HK-2 (cell line): ENCODE results near the gene AK1.

Experiments used
- DNase-seq: peaks from one replicate; pipeline ENCODE4 v3.0.0-alpha.2; 2018; ENCODE audit not compliant: unreplicated experiment

AK1 gene

DNA sequence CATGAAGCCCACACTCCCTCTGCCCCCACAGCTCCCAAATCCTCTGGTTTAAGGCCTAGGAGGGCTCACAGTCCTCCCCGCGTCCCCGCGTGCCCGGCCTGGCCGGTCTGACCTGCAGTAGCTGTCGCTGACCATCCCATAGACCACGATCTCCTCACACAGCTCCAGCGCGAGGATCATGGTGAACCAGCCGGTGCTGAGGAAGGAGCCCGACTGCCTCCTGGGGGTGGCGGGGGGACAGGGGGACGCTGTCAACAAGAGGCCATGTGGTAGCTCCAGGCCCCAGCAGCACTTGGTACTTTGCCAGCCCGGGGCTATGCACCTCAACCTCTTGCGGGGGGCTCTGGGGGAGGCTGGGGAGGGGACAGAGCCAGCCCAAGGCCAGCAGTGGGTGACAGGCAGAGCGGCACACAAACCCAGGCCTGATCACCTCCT is 32.4 kb upstream of the AK1 start:
- no peak for DNase-seq

DNA sequence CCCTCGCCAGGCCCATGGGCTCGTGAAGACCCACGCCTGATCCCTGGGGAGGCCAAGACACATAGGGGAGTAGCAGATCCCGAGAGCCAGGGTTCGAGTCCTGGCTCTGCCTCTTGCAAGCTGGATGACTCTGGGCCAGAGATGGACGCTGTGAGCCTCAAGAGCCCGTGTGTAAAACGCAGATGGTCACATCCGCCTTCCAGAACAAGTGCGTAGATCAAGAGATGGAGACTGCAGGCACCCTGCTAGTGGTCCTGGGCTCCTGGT is 31.1 kb upstream of the AK1 start:
- no peak for DNase-seq

DNA sequence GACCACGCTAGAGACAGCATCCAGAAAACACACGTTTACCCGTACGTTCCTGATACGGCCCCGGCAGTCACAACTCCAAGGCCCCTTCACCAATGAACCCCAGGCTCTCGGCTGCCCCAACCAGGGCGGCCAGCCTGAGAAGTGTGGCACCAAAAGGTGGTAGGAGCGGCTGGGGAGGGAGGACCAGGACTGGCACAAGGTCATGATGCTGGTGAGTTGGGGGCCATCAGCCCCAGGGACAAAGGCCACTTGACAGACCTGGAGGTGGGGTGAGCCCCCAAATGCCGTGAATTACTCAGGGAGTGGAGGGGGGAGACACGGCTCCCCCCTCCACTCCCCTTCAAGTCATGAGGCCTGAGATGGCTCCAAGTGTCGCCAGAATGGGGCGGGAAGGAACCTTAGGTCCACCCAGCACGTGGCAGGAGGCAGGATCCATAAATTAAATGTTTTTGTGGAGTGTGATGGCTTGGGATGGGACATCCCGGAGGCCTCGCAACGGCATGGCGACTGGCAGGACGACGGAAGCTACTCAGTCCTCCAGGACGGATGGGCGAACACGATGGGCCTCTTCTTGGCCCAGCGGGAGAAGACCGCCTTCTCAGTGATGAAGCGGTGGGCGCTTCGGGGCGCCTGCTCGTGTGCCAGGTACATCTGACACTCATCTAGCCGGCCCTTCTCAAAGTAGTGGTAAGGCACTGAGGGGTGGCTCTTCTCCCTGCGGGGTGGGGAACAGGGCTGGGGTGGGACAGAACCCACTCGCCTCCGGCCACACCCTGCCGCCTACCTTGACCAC is 30.6 kb upstream of the AK1 start:
- DNase-seq = no peak

DNA sequence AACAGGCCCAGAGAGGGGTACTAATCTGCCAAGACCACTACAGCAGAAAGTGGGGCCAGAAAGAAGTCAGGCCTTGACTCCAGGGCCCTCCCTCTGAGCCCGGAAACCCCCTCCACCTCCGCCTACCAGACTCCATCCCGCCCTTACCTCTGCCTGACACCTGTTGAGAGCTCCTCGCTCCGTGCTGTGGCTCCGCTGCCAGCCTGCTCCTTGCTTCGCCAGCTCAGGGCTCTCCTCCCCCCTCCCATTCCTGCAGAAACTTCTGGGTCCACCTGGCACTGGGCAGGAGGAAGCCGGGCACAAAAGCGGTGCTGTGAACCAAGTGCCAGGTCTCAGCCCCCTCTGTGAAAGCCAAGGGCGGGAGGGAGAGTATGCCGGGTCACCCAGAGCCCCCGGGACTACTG is 28.3 kb upstream of the AK1 start:
- no peak for DNase-seq

DNA sequence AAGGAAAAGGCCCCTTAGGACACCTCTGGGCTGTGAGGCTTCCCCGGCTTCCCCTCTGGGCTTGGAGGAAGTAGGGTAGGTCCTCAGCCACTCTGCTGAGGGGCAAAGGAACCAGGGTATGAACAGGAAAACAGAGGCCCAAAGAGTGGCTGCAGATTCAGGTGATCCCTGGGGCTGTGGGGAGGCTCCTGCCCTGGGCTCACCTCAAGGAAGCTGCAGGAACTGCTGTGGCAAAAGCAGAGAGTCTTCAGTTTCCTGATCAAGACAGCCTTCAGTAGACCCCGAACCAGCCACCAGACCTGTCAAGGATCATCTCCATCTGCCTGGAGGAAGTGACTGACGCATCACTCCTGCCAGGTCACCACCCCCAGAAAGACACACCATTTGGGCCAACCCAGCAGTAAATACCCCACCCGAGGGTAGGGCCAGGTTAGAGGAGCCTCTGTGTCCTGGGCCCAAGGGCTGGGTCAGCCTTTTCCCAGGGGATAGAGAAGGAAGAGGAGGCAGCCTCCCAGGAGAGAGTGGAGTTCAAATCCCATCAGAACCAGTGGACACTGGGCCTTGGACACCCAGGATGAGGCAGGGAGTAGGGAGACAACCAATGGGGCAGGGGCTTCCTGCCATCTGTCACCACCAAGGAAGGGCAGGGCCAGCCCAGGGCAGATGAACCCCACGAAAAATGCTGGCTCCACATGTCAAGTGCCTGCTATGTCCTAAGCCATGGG is 27.7 kb upstream of the AK1 start:
- DNase-seq = no peak

DNA sequence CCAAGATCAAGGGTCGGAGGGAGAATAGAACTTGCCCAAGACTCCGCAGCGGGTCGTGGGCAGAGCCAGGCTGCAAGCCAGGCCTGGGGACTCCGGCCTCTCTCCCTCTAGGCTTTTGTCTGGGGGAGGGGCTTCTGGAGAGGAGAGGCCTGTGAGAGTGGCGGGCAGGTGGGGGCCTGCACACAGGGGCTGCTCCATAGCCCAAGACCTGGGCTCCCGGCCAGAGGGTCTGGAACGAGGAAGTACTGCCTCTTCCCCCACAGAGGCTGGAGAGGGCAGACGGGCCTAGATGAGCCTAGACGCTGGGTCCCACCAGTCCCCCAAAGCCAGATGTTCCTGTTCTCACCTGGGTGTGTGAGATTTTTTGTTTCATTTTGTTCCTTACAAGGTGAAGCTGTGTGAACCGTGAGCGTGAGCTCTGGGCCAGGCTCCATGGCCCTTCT is 27.1 kb upstream of the AK1 start:
- DNase-seq = no peak

DNA sequence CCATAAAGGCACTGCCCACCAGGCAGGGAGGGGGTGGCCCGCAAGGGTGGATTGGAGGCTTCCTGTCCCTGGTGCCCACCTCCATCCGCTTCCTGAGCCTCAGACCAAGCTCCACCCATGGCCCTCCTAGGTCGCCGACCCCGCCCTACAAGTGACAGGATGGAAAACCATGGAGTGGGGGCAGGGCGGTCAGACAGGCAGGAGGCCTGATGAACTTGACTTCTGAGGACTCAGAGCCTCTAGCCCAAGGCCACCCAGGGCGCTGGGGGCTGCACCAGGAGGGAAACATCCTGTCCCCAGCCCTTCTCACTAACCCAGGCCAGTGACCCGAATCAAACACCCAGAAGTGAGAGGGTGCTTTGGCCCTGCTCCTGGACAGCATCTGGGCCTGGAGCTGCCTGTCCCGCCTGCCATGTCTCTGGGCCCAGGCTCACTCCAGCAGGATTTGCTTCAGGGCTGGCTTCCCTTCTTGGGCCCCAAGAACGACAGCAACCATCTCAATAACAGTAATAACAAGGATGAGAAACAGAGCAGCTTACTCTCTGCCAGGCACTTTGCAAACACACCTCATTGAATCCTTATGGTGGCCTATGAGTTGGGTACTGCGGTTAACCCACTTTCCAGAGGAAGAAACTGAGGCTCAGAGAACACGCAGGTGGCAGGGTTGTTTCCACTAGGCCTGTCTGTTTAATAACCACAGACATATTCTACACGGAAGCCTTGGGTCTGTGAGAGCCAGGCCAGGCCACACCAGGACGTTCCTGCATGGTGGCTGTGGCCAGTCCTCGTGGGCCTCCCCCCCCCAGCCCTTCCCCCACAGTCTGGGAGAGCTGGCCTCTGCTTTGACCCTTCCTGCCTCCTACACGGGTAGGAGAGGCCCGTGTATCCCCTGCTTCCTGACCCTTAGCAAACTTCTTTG is 26.3 kb upstream of the AK1 start:
- peak; percentile 38 for DNase-seq

DNA sequence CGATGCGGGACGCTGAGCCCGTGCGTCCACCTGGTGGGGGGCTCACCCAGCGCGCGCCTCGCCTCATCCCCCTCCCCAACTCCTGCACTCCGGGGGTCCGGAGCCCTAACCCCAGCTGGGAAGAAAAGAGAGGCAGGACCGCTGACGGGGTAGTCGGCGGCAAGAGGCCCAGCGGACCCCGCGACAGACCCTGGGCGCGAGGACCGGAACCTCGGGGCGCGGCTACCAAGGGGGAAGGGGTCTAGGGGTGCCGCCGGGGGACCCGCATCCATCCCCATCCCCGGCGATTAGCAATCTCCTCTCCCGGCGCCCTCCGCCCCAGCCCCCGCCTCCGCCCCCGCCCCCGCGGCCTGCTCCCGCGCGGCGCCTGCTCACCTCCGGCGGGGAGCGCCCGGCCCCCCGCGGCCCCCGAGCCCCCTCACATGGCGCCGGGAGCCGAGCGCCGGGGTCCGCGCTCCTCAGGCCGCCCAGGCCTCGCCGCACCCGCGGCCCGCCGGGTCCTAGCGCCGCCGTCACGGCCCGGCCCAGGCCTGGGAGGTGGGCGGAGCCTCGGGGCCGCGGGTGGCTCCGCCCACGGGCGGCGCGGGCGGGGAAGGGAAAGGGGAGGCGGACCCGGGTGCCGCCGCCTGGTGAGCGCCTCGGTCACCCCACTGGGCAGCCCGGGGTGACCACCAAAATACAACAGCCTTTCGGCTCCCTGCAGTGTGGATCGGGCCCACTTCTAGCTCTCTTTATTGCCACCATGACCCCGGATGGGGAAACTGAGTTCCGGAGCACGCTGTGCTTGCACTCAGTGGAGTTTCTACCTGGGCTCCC is 21.9 kb upstream of the AK1 start, which contains the start of gene ST6GALNAC6:
ST6GALNAC6 (minus strand) TSS at position 476 of the 816 bp plus-strand sequence. CDS start 1,622 bp downstream, outside the sequence.
- peak; percentile 67 for DNase-seq

DNA sequence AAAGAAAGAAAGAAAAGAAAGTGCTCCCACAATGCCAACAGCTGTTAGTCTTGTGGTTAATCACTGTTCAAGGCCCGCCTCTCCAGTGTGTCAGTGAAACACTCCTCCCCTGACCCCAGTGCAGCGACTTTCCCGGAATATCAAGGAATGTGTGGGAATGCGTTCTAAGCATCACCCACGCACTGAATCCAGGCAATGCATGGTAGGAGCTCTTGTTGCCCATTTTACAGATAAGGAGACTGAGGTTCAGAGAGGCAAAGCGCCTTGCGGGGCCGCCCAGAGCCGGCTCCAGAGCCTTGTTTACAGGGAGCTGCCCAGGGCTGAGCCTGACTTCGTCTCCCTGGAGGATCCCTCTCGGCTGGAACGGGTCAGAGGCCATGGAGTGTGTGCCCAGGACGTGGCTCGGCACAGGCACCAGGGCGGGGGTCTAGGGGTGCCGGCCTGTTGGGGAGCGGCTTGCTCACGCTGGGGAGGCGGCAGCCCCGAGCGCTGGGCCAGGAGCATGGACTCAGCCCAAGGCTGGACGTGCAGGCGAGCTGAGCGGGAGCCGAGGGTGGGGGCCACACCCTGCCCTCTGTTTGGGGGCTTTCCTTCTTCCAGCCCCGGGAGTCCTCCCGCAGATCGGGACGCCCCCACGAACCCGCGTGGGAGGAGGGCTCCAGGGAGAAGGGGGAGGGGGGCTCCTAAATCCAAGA is 21.1 kb upstream of the AK1 start:
- peak; percentile 49 for DNase-seq

DNA sequence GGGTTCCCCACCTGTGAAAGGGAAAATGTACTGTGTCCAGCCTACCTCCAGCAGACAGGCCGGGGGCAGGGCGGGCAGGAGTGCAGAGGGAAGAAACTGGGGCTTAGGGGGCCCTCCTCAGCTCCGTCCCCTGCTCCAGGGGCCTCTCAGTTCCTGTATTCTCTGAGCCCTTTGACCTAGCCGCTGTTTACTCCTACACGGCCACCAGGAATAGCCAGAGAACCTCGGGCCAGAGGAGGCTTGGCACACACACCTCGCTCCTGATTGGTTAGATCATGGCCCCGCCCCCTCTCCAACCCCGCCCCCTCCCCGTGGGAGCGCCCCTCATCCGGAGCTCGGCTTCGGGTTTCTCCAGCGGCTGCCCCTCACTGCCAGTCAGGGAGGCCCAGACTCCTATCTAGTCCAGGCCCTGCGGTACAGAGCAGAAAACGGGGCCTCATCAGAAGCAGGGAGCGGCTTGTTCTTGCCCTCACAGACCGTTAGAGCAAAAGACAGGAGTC is 19.8 kb upstream of the AK1 start:
- no peak for DNase-seq

DNA sequence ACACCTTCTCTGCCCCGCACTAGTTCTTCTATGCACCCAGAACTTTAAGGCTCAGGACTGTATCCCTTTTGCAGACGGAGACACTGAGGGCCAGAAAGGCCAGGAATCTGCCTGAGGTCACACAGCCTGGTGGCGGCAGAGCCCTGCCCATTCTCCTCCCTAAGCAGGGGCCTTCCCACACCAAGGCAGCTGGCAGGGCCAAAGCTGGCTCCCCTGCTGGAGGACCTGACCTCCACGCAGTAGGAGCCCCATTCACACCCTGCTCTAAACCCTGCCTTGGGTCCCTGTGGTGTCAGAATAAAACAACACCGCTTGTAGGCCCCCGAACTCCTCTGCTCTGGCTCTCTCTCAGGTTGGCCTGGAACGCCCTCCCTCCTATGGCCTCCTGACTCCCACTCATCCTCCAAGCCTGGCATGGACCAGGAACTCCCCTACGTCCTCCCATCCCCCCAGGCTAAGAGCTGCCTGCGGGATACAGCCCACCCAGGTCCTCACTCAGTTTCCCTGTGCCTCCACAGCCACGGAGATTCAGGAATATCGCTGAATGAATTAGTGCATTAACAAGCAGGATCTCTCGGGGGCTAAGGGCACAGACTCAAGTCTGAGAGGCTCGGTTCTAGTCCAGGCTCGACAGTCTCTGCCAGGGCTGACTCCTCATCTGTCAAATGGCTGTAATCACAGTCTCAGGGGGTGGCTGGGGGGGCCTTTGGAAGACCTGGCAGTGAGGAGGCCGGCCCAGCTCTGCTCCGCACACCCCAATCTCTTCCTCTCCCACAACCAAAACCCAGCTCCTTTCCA is 19.1 kb upstream of the AK1 start:
- DNase-seq = no peak

DNA sequence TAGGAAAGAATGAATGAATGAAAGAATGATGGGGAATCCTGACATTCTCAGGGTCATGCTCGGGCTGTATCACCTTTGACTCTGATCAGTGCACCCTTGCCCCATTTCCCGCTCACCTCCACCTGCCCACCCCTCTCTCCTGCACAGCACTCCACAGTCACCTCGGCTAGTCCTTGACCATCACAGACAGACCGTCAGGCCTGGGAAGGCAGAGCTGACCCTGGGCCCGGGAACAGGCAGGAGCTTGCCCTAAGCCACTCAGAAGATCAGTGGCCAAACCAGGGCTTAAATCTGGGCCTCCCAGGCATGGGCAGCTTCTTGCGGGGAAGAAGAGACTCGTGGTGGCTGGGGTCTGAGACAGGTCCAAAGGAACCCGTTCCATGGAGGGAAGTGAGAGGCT is 18.3 kb upstream of the AK1 start:
- no peak for DNase-seq

DNA sequence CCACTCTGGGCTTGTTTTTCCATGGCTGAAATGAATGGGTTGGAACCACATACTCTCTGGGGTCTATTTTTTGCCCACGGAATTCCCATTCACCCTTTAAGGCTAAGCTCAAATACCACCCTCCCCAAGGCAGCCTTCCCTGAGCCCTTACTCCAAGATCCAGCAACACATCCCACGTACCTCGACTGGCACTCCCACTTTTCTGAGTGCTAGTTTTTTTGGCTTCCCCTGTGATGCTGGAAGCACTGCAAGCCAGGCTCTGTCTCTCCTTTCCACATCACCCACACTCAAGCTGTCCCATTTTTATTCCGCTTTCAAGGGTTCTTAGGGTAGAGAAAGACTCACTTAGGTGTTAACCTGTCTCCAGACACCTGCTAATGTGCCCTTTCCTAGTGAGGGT is 15.9 kb upstream of the AK1 start:
- DNase-seq = no peak

DNA sequence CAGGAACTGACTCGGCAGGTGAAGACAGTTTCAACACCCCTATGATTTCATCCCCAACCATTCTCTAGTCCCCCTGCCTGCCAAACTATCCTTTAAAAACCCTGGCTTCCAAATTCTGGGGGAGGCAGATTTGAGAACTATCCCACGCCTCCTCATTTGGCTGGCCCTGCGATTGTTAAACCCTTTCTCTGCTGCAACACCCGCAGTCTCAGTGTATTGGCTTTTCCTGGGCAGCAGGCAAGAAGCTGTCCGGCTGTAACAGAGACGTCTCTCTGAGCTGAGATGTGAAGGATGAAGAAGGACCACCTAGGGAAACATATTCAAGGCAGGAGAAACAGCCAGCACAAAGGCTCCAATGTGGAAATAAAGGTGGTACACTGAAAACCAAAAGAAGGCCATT is 15.4 kb upstream of the AK1 start:
- DNase-seq = no peak

DNA sequence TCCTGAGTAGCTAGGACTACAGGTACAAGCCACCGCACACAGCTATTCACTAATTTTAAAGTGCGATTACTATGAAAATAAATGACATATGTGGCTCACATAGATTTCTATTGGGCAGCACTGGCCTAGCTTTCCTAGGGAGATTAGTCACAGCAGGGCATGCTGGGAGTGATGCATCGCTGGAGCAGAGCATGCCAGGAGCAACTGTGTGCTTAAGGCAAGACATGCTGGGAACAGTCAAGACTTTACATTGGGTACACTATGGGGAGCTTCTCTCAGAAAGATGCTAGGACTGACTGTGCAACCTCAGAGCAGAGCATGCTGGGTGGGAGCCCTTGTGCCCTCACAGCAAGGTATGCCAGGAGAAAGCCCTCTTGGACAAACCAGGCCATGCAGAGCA is 12.6 kb upstream of the AK1 start:
- DNase-seq = no peak

DNA sequence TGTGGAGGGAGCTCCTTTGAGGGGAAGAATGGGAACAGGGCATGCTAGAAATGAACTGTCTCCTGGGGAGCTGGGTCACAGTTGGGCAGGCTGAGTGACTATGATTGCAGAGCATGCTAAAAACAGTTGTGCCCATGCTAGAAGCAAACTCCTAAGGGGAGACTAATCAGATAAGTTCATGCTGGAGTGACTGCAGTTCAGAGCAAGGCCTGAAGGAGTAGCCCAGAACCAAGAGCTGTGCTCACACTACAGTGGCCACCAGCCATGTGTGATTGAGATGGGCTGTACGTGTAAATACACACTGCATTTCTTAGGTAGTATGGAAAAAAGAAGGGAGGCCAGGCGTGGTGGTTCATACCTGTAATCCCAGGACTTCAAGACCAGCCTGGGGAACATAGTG is 10.3 kb upstream of the AK1 start:
- DNase-seq = no peak

DNA sequence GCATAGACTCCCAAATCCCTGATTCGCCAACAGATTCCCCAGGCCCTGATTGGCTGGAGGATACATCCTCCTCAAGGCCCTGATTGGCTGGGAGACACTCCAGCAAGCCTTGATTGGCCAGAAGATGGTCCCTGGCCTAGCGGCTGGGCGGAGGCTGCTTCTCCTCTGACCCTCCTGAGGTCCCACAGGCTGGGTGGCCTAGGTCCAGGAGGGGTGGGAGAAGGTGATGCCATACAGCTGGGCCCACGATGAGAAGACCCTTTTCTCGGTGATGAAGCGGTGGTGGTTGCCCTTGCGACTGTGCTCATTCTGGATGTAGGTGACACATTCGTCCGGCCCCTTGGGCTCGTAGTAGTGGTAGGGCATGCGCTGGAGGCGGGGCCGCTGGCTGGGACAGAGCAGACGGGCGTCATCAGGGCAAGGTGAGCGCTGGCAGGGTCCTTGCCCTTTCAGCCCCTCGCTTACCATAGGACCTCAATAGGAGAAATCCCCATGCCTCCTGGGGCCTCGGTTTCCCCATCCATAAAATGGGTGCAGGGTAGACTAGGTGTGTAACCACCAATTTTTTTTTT is 9.0 kb upstream of the AK1 start:
- DNase-seq = no peak

DNA sequence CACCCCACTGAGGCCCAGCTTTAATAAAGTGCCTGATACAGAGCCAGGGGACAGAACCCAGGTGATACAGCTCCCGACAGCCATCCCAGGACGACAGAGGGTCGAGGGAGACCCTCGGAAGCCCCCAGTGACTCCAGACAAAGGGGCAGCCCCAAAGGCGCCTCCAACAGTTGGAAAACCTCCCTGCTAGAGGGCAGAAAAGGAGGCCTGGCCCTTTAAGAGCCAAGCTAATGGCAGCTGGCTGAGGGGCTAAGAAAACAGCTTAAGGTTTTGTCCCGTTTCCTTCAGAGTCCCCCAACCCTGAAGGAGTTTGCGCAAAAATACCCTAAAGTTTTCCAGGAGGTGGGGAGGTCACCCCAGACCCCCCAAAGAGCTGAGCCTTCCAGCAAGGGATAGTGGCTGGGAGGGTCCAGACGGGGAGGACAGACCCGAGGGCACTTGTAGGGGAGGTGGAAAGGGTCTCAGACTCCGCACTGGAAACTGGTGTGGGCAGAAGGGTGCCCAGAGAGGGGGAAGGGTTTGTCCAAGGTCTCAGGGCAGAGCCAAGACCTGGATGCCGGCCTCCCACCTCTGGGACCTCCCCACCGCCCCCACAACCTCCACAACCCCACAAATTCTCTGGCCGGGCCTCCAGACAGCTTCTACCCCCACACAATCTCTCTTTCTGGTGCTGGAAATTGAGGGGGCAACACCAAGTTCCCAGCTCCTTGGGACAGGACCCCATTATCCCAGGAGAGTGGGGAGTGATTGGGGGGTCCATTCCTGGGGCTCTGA is 8.2 kb upstream of the AK1 start:
- no peak for DNase-seq

DNA sequence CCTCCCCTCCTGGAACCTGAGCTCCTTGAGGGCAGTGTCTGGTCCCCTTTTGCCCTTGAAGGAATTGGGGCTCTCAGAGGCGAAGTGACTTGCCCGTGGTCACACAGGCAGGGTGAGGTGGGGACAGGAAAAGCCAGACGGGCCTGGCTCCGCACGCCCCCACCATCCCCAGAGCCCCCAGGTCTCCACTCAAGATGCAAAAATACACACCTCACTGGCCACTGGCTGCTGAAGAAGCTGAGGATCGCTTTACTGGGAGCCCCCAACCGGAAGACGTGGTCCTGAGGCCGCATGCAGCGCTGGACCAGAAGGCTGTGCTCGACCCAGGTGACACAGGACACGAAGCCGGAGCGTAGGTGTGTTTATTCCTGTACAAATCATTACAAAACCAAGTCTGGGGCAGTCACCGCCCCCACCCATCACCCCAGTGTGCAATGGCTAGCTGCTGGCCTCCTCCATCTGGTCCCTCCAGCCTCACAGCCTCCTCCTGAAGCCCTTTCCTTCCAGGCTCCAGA is 7.6 kb upstream of the AK1 start:
- no peak for DNase-seq
